ENCODE data around the gene ANKRD66.

ANKRD66 gene

DNA sequence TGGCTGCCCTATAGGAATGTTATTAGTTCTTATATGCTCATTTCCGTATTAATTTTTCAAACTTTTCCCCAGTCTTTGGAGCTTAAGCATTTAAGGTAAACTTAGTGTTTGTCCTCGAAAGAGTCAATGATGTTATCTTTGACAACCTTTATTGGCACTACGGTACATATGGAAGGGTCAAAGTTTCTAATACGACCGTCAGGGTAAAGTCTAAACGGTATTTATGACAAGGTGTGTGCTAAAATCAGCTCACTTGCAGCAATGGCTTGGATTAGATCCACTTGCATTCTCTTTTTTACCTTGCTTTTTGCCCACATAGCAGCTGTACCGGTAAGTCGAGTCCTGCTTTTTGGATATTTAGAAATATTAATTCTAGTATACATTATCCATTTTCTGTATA is 46.4 kb downstream of the ANKRD66 start, which contains the start of gene MEP1A:
Gene MEP1A, plus strand, starts transcription at position 252 of the 400 bp plus-strand sequence. Its CDS starts 10 bp downstream, at position 262.
- no peak within 1 kb of the TSS for H3K9ac ChIP-seq (ENCODE audit: low read depth, low read length)
- H3K27me3 ChIP-seq (ENCODE audit: control insufficient read depth, insufficient read depth, low read length) = peaks cover 14% of the 10 kb centered on the region
- no peak within 1 kb of the TSS for H3K4me3 ChIP-seq (ENCODE audit: low read length)
- no peak within 1 kb of the TSS for H3K4me2 ChIP-seq (ENCODE audit: low read length)
- no peaks in the 10 kb centered on the region for H3K9me3 ChIP-seq (replicated peaks; ENCODE audit: low read length)
- H3K36me3 ChIP-seq (ENCODE audit: insufficient read depth, low read length) = no peaks in the 10 kb centered on the region
- H3K4me1 ChIP-seq (ENCODE audit: control insufficient read depth, insufficient read depth, low read length) = no peaks in the 10 kb centered on the region

GRCh38 chr6:46794068-46794467 is 47.3 kb downstream of the ANKRD66 start:
- no peaks in the 10 kb centered on the region for H3K36me3 ChIP-seq (ENCODE audit: insufficient read depth, low read length)
- no peaks in the 10 kb centered on the region for H3K4me1 ChIP-seq (ENCODE audit: control insufficient read depth, insufficient read depth, low read length)
- H3K9ac ChIP-seq (ENCODE audit: low read depth, low read length) = no peak overlapping the region
- H3K27me3 ChIP-seq (ENCODE audit: control insufficient read depth, insufficient read depth, low read length) = peaks cover 17% of the 10 kb centered on the region
- H3K4me2 ChIP-seq (ENCODE audit: low read length) = no peak overlapping the region
- H3K4me3 ChIP-seq (ENCODE audit: low read length) = no peak overlapping the region
- no peaks in the 10 kb centered on the region for H3K9me3 ChIP-seq (replicated peaks; ENCODE audit: low read length)

DNA sequence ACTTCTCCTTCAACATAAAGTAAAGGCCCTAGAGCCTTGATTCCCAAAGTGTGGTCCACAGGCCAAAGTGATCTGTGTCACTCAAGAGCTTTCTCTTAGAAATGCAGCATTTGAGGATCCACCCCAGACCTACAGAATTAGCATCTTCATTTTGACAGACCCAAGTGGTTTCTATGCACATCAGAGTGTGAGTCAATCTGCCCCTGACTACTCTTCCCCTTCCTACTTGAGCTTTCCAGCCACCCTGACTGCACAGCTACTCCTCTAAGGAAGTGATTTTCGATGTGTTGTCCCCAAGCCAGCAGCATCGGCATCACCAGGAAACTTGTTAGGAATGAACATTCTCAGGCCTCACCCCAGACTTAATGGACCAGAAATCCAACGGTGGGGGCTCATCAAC is 49.1 kb downstream of the ANKRD66 start:
- no peak overlapping the region for H3K9ac ChIP-seq (ENCODE audit: low read depth, low read length)
- H3K4me3 ChIP-seq (ENCODE audit: low read length) = no peak overlapping the region
- H3K9me3 ChIP-seq (replicated peaks; ENCODE audit: low read length) = no peaks in the 10 kb centered on the region
- no peaks in the 10 kb centered on the region for H3K4me1 ChIP-seq (ENCODE audit: control insufficient read depth, insufficient read depth, low read length)
- H3K36me3 ChIP-seq (ENCODE audit: insufficient read depth, low read length) = no peaks in the 10 kb centered on the region
- H3K4me2 ChIP-seq (ENCODE audit: low read length) = no peak overlapping the region
- H3K27me3 ChIP-seq (ENCODE audit: control insufficient read depth, insufficient read depth, low read length) = peaks cover 16% of the 10 kb centered on the region

DNA sequence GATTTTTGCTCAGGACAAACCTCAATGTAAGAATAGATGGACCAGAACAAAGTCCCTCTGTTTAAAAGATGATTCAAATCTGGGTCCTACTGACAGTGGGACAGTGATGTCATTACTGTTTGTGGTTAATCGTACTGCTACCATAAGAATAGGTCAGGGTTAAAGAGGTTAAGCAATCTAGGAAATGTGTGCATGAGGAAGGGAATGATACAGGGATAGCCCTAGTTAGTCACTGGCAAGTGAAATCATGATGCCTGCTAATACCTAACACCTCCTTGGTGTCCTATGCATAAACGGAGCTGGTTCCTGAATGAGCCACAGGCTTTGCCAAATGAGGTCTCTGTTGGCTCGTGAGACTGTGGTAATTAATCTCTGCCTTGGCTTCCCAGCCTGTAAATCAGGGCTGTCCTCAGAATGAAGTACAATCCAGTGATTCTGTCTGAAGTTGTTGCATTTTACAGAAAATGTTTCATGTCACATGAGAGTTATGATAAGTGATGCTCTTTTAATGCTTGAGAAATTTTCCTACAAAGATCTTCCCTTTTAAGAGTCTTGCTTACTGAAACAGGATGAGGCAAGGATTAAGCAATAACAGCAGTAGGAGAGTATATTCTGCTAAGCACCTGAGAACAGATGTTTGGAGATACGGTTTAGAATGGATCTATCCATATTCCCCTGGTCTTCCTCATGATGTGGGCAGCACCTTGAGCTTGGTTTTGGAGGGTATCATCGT is 50.3 kb downstream of the ANKRD66 start:
- Histone ChIP-seq H3K27me3 (ENCODE audit: control insufficient read depth, insufficient read depth, low read length) (peaks cover 16% of the 10 kb centered on the region), H3K36me3 (ENCODE audit: insufficient read depth, low read length) (no peaks in the 10 kb centered on the region), H3K4me2 (ENCODE audit: low read length) (no peak overlapping the region), H3K4me3 (ENCODE audit: low read length) (no peak overlapping the region), H3K9ac (ENCODE audit: low read depth, low read length) (no peak overlapping the region), H3K4me1 (ENCODE audit: control insufficient read depth, insufficient read depth, low read length) (no peaks in the 10 kb centered on the region), H3K9me3 (replicated peaks; ENCODE audit: low read length) (no peaks in the 10 kb centered on the region)

GRCh38 chr6:46799657-46800056 is 52.9 kb downstream of the ANKRD66 start:
- H3K4me2 ChIP-seq (ENCODE audit: low read length) = no peak overlapping the region
- no peaks in the 10 kb centered on the region for H3K4me1 ChIP-seq (ENCODE audit: control insufficient read depth, insufficient read depth, low read length)
- no peak overlapping the region for H3K4me3 ChIP-seq (ENCODE audit: low read length)
- no peak overlapping the region for H3K9ac ChIP-seq (ENCODE audit: low read depth, low read length)
- no peaks in the 10 kb centered on the region for H3K36me3 ChIP-seq (ENCODE audit: insufficient read depth, low read length)
- H3K27me3 ChIP-seq (ENCODE audit: control insufficient read depth, insufficient read depth, low read length) = peaks cover 16% of the 10 kb centered on the region
- H3K9me3 ChIP-seq (replicated peaks; ENCODE audit: low read length) = no peaks in the 10 kb centered on the region

GRCh38 chr6:46808806-46809205 is 62.1 kb downstream of the ANKRD66 start:
- no peak overlapping the region for H3K4me2 ChIP-seq (ENCODE audit: low read length)
- no peaks in the 10 kb centered on the region for H3K9me3 ChIP-seq (replicated peaks; ENCODE audit: low read length)
- H3K9ac ChIP-seq (ENCODE audit: low read depth, low read length) = no peak overlapping the region
- no peak overlapping the region for H3K4me3 ChIP-seq (ENCODE audit: low read length)
- H3K4me1 ChIP-seq (ENCODE audit: control insufficient read depth, insufficient read depth, low read length) = no peaks in the 10 kb centered on the region
- H3K36me3 ChIP-seq (ENCODE audit: insufficient read depth, low read length) = no peaks in the 10 kb centered on the region
- peaks cover 17% of the 10 kb centered on the region for H3K27me3 ChIP-seq (ENCODE audit: control insufficient read depth, insufficient read depth, low read length)

Data from skeletal muscle satellite cell (primary cell).